ENCODE results near the gene YPEL2. TPM values are rescaled to one million over a fixed set of nuclear protein-coding genes. Genes with fewer than 3 reads are reported as not detected.
"Not testable (repeated sequence)": the region's sequence is repeated elsewhere in the genome, so short reads cannot be mapped to it uniquely, and the experiment has no call there.

YPEL2 gene
- total RNA-seq, 6 experiments from 2014 or later = 9.2 to 23.3 (median 15.2) TPM

DNA sequence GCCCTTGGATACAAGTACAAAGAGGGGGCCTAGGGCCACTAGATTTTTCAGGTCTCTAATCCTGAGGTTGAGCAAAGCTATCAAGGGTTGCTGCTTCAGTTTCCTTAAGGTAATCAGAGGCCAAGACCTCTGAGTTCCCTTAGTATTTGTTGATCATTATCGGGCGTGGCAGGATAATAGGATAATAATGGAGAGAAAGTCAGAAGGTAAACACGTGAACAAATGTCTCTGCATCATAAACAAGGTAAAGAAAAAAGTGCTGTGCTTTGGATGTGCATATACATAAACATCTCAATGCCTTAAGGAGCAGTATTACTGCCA lies 41.5 kb upstream of the YPEL2 start:
- intact Hi-C loops (cut with DNase I) = no loop called here
- WGBS (ENCODE audit: insufficient coverage, low coverage, low lambda C conversion rate, missing lambda C conversion rate) = 44% methylated on average over 3 of the region's 3 CpGs
- Histone ChIP-seq H3K36me3 (no peaks in the 10 kb centered on the region), H3K27ac (no peak overlapping the region), H3K9me3 (no peaks in the 10 kb centered on the region), H3K4me3 (no peak overlapping the region), H3K27me3 (no peaks in the 10 kb centered on the region), H3K4me1 (no peaks in the 10 kb centered on the region)
- ATAC-seq (no peak), DNase-seq (no peak)
- TF ChIP-seq POLR2A (IDR thresholded peaks at IDR 0.05) (no peak), CTCF (IDR thresholded peaks at IDR 0.05) (no peak)

GRCh38 chr17:59290302-59290998 lies 41.0 kb upstream of the YPEL2 start:
- ATAC-seq; H3K4me1 ChIP-seq; intact Hi-C loops (cut with DNase I); H3K27ac ChIP-seq; DNase-seq; H3K27me3 ChIP-seq; H3K36me3 ChIP-seq; H3K4me3 ChIP-seq; H3K9me3 ChIP-seq: not testable (repeated sequence)
- WGBS (ENCODE audit: insufficient coverage, low coverage, low lambda C conversion rate, missing lambda C conversion rate) = 46% methylated on average over 8 of the region's 12 CpGs

GRCh38 chr17:59292174-59292523 lies 39.3 kb upstream of the YPEL2 start:
- DNase-seq (no peak), ATAC-seq (no peak)
- Histone ChIP-seq H3K27me3 (no peaks in the 10 kb centered on the region), H3K36me3 (no peaks in the 10 kb centered on the region), H3K9me3 (no peaks in the 10 kb centered on the region), H3K27ac (no peak overlapping the region), H3K4me3 (no peak overlapping the region), H3K4me1 (peaks cover 0 to 7% (median 0%) of the 10 kb centered on the region in 4 donors)
- intact Hi-C loops (cut with DNase I) = no loop called here
- TF ChIP-seq CTCF (IDR thresholded peaks at IDR 0.05) (no peak), POLR2A (IDR thresholded peaks at IDR 0.05) (no peak)
- 35% methylated on average over 1 of the region's 1 CpG for WGBS (ENCODE audit: insufficient coverage, low coverage, low lambda C conversion rate, missing lambda C conversion rate)

DNA sequence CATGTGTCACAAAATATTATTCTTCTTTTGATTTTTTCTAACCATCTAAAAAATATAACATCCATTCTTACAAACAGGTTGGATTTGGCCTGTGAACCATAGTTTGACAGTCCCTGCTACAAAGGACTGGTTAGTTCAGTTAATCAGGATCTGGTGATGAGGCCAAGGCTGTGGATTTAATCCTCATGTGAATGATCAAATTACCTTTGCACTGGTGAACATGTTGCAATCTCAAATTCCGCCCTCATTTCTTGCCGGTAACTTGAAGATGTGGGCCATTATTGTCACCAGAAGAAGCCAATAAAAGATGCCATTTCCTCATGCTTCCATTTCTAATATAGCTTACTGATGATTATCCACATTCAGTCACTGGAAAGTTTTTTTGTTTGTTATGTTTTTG lies 35.3 kb upstream of the YPEL2 start:
- no peak overlapping the region for H3K4me3 ChIP-seq
- H3K36me3 ChIP-seq = no peaks in the 10 kb centered on the region
- TF ChIP-seq CTCF (IDR thresholded peaks at IDR 0.05) (no peak), POLR2A (IDR thresholded peaks at IDR 0.05) (no peak)
- H3K27ac ChIP-seq = peak overlapping the region in 2 of 3 donors; percentile 48 to 56
- intact Hi-C loops (cut with DNase I) = no loop called here
- WGBS (ENCODE audit: insufficient coverage, low coverage, low lambda C conversion rate, missing lambda C conversion rate) = 18% methylated on average over 2 of the region's 2 CpGs
- H3K27me3 ChIP-seq = no peaks in the 10 kb centered on the region
- no peaks in the 10 kb centered on the region for H3K9me3 ChIP-seq
- H3K4me1 ChIP-seq = peaks cover 0 to 7% (median 2%) of the 10 kb centered on the region in 4 donors
- ATAC-seq (peak; percentile 49 to 68 (median 62)), DNase-seq (no peak)

GRCh38 chr17:59298521-59298920 lies 32.9 kb upstream of the YPEL2 start:
- no peaks in the 10 kb centered on the region for H3K9me3 ChIP-seq
- H3K36me3 ChIP-seq = no peaks in the 10 kb centered on the region
- H3K27me3 ChIP-seq = no peaks in the 10 kb centered on the region
- DNase-seq = no peak
- intact Hi-C loops (cut with DNase I) = no loop called here
- no peak overlapping the region for H3K27ac ChIP-seq
- TF ChIP-seq POLR2A (IDR thresholded peaks at IDR 0.05) (no peak), CTCF (IDR thresholded peaks at IDR 0.05) (no peak)
- 68% methylated on average over 2 of the region's 2 CpGs for WGBS (ENCODE audit: insufficient coverage, low coverage, low lambda C conversion rate, missing lambda C conversion rate)
- no peak for ATAC-seq
- peaks cover 0 to 7% (median 2%) of the 10 kb centered on the region in 4 donors for H3K4me1 ChIP-seq
- no peak overlapping the region for H3K4me3 ChIP-seq
